SU-DHL-6 (cell line): ENCODE measurements around the gene IL12RB2.

ENCODE experiments used
- H2AFZ ChIP-seq: fragments of 200-600 bp; sonication (generic); 2 replicates; pipeline ENCODE4 v1.6.1; 2014; ENCODE audit warnings: low read depth, mild to moderate bottlenecking, moderate library complexity, mixed read lengths, antibody characterized with exemption, low read length; ENCODE audit not compliant: severe bottlenecking
- H3F3A ChIP-seq: fragments of 200-600 bp; shearing (Covaris generic); 2 replicates; pipeline ENCODE4 v1.6.0; 2016; ENCODE audit warnings: antibody characterized with exemption, mild to moderate bottlenecking; ENCODE audit not compliant: insufficient read depth
- H3K27ac ChIP-seq: fragments of 200-600 bp; sonication (generic); 2 replicates; pipeline ENCODE4 v1.5.1; 2016; ENCODE audit warnings: low read depth, mild to moderate bottlenecking, low read length, moderate library complexity, mixed read lengths
- H3K27me3 ChIP-seq: fragments of 200-600 bp; sonication (generic), shearing (Covaris generic); 2 replicates; pipeline ENCODE4 v1.6.0; 2014; ENCODE audit warnings: mild to moderate bottlenecking, low read length
- H3K36me3 ChIP-seq: fragments of 200-600 bp; sonication (generic); 2 replicates; pipeline ENCODE4 v1.6.1; 2014; ENCODE audit warnings: mild to moderate bottlenecking, low read length, mixed read lengths
- H3K4me2 ChIP-seq: fragments of 300-600, 200-600 bp; shearing (Covaris generic), sonication (generic); 2 replicates; pipeline ENCODE4 v1.6.0; 2014; ENCODE audit warnings: low read length, low read depth, mild to moderate bottlenecking; ENCODE audit not compliant: poor library complexity, severe bottlenecking
- H3K4me3 ChIP-seq: fragments of 200-600 bp; sonication (generic); 2 replicates; pipeline ENCODE4 v1.5.1; 2014; ENCODE audit warnings: antibody characterized with exemption, low read length, mild to moderate bottlenecking, mixed read lengths; ENCODE audit not compliant: insufficient read depth, poor library complexity, severe bottlenecking
- H3K79me2 ChIP-seq: fragments of 200-600 bp; sonication (generic); 2 replicates; pipeline ENCODE4 v1.6.1; 2014; ENCODE audit warnings: mild to moderate bottlenecking, low read length, moderate library complexity; ENCODE audit not compliant: insufficient read depth
- H3K9ac ChIP-seq: fragments of 200-600 bp; sonication (generic); 2 replicates; pipeline ENCODE4 v1.7.0; 2014; ENCODE audit warnings: mild to moderate bottlenecking, low read length
- H3K9me2 ChIP-seq: fragments of 200-600 bp; sonication (generic); replicated peaks from 2 replicates; pipeline ENCODE4 v1.6.1; 2014; ENCODE audit warnings: low read length; ENCODE audit not compliant: insufficient read depth
- H3K9me3 ChIP-seq: fragments of 200-600 bp; sonication (generic); 2 replicates; pipeline ENCODE4 v1.6.1; 2014; ENCODE audit warnings: low read length, mixed read lengths; ENCODE audit not compliant: insufficient read depth
- H4K20me1 ChIP-seq: fragments of 200-600 bp; sonication (generic); 2 replicates; pipeline ENCODE4 v1.6.1; 2014; ENCODE audit warnings: low read depth, mild to moderate bottlenecking, antibody characterized with exemption, low read length, moderate library complexity, mixed read lengths
- CTCF ChIP-seq: fragments of 200-600 bp; sonication (generic); IDR thresholded peaks from one replicate; pipeline ENCODE4 v1.5.1; 2017; ENCODE audit warnings: antibody characterized with exemption, mild to moderate bottlenecking, low read length, moderate library complexity; ENCODE audit not compliant: insufficient read depth, poor library complexity, severe bottlenecking
- EZH2phosphoT487 ChIP-seq: fragments of 200-600 bp; sonication (generic), shearing (Covaris generic); conservative IDR thresholded peaks from 2 replicates; pipeline ENCODE4 v1.6.1; 2018; ENCODE audit warnings: mild to moderate bottlenecking, antibody characterized with exemption, low read length, moderate library complexity, mixed read lengths

IL12RB2 gene

DNA sequence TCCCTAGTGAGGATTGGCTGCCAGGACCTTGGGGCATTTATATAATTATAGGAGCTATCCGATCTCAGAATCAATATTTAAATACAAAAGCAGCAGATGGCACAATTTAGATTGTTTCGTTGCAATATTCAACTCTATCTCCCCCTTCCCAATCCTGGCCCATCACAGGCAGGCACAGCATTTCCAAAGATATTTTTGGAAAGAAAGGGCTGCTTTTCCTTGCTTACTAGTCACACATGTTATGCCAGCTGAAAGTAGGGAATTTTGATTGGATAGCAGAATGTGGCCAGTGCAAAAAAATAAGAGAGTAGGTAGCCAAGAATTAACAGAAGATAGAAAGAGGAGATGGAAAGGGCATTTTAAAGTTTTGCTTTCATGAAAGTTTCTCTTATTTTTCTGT, 37.9 kb downstream of the IL12RB2 start:
- H3K9ac ChIP-seq, result no peak overlapping the region
- no peaks in the 10 kb centered on the region for H3K9me2 ChIP-seq
- H3K4me2 ChIP-seq, result no peak overlapping the region
- H2AFZ ChIP-seq, result no peak overlapping the region
- no peaks in the 10 kb centered on the region for H3F3A ChIP-seq
- no peak for TF ChIP-seq CTCF
- no peak for TF ChIP-seq EZH2phosphoT487
- no peak overlapping the region for H3K27ac ChIP-seq
- H3K9me3 ChIP-seq, result no peaks in the 10 kb centered on the region
- H4K20me1 ChIP-seq, result no peaks in the 10 kb centered on the region
- no peaks in the 10 kb centered on the region for H3K79me2 ChIP-seq
- no peaks in the 10 kb centered on the region for H3K36me3 ChIP-seq
- H3K27me3 ChIP-seq, result no peaks in the 10 kb centered on the region
- no peak overlapping the region for H3K4me3 ChIP-seq

DNA sequence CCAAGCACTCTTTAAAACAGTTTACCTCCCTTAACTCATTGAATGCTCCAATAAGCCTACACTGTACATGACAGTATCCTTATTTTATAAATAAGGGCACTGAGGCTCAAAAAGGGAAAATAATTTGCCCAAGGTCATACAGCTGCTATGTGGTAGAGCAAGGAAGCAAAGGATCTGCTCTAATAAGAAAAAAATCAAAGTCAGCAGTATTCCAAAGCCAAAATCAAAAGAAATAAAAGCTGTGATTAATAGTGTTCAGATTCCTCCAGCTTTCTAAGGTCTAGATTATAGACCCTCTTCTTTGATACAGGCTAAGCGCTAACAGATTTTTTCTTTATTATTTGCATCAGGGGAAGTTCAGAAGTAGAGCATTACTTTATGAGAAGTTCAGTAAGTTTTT, 39.3 kb downstream of the IL12RB2 start:
- Histone ChIP-seq H3K4me3 (no peak overlapping the region), H3K27me3 (no peaks in the 10 kb centered on the region)
- TF ChIP-seq CTCF (no peak), EZH2phosphoT487 (no peak)

DNA sequence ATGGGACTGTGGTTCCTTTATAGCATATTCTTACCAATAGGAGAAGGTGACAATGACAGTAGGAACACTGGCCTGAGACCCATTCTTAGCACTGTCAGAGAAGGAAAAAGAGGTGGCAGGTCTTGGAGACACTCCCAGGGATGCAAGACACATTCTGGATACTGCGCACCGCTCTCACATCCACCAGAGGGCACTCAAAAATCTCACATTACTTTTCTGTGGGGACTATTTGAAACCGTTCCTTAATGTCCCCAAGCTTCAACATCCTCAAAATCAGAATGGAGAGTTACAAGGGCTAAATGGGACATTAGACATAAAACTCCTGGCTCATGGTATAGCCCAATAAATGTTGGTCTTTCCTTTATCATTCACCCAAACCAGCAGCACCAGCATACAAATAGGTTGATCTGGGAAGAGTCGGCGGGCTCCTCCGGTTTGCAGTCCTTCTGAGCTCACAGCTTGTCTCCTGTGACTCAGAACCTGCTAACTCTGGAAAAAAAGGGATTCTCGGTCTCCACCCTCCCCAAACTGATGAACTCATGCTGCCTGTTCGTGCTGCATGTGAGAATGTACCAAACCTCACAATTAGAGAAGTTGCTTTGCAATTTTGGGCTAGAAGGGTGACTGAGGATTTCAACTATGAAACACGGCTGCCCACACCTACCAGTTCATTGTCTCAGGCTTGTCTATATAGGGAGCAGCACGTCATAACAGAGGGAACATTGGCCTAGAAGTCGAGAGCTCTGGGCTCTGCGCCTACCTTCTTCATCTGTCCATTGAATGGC, 40.2 kb downstream of the IL12RB2 start:
- Histone ChIP-seq H3F3A (no peaks in the 10 kb centered on the region), H3K4me2 (no peak overlapping the region), H3K4me3 (no peak overlapping the region), H3K36me3 (no peaks in the 10 kb centered on the region), H3K9me2 (no peaks in the 10 kb centered on the region), H3K27me3 (no peaks in the 10 kb centered on the region), H4K20me1 (no peaks in the 10 kb centered on the region), H3K9me3 (no peaks in the 10 kb centered on the region), H3K79me2 (no peaks in the 10 kb centered on the region), H2AFZ (no peak overlapping the region), H3K27ac (no peak overlapping the region), H3K9ac (no peak overlapping the region)
- TF ChIP-seq CTCF, result peak; percentile 57
- TF ChIP-seq EZH2phosphoT487, result no peak

More for the DNA sequence above, 39.3 kb downstream of the IL12RB2 start:
- Histone ChIP-seq H3K9me2 (no peaks in the 10 kb centered on the region), H3K4me2 (no peak overlapping the region), H3F3A (no peaks in the 10 kb centered on the region), H3K9ac (no peak overlapping the region), H3K36me3 (no peaks in the 10 kb centered on the region), H4K20me1 (no peaks in the 10 kb centered on the region), H3K79me2 (no peaks in the 10 kb centered on the region), H3K27ac (no peak overlapping the region), H2AFZ (no peak overlapping the region), H3K9me3 (no peaks in the 10 kb centered on the region)
